Measurements from ENCODE around the gene COMT.

Gene COMT

DNA sequence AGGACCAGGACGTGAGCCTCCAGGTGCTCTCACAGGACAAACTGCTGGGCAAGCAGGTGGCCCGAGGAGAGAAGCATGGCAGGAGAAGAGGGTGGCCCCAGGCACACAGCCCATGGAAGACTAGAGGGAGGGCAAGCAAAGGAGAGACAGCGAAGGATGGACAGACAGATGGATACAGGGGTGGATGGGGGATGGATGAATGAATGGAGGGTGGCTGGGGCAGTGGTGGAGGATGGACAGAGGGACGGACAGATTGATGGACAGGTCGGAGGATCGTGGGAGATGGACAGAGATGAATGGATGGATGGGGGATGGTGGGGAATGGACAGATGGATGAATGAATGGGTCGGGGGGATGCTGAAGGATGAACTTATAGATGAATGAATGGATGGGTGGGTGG lies 52.4 kb downstream of the COMT start:
- H3K4me1 ChIP-seq (ENCODE audit: control insufficient read depth, insufficient read depth, low read length): peaks cover 17% of the 10 kb centered on the region
- H3K4me3 ChIP-seq (ENCODE audit: low read length in 2 of 2): no peak overlapping the region
- H3K27ac ChIP-seq (ENCODE audit: low read length): no peak overlapping the region
- no peaks in the 10 kb centered on the region for H3K36me3 ChIP-seq (ENCODE audit: control insufficient read depth in 2 of 2, insufficient read depth in 2 of 2, low read length in 2 of 2)
- no peaks in the 10 kb centered on the region for H3K9me3 ChIP-seq (ENCODE audit: control insufficient read depth in 2 of 2, low read length in 2 of 2)
- no peaks in the 10 kb centered on the region for H3K27me3 ChIP-seq (ENCODE audit: control insufficient read depth in 1 of 2, insufficient read depth in 2 of 2, low read length in 2 of 2)
- H3K9ac ChIP-seq (ENCODE audit: low read length in 2 of 2): no peak overlapping the region

DNA sequence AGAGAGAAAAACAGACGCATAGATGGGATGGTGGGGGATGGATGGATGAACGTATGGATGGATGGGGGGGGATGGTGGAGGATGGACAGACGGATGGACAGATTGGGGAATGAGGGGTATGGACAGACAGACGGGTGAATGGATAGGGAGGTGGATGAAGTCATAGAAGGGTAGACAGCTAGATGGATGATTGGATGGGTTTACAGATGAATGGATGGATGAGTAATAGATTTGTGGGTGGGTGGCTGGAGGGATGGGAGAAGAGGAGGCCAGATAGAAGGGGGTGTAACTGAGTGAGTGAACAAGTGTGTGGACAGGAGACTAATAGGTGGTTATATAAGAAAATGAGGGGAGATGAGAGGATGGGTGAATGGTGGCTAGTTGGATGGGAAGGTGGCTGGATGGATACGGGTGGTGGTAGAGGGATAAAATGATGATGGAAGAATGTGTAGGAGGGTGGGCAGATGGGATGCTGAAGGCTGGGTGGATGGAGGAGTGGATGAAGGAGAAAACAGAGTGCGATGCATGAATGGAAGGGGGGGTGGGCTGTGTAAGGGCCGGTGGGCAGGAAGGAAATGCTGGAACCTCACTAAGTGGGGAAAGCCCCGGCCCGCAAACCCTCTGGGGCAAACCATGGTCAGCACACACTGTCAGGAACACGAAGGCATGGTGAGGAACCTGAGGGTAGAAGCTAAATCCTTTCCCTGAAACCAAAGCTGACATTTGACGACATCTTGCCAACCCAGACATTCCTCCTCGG lies 53.5 kb downstream of the COMT start:
- H3K9ac ChIP-seq (ENCODE audit: low read length in 2 of 2): no peak overlapping the region
- H3K27ac ChIP-seq (ENCODE audit: low read length): no peak overlapping the region
- H3K4me1 ChIP-seq (ENCODE audit: control insufficient read depth, insufficient read depth, low read length): peaks cover 18% of the 10 kb centered on the region
- no peaks in the 10 kb centered on the region for H3K9me3 ChIP-seq (ENCODE audit: control insufficient read depth in 2 of 2, low read length in 2 of 2)
- no peaks in the 10 kb centered on the region for H3K27me3 ChIP-seq (ENCODE audit: control insufficient read depth in 1 of 2, insufficient read depth in 2 of 2, low read length in 2 of 2)
- no peaks in the 10 kb centered on the region for H3K36me3 ChIP-seq (ENCODE audit: control insufficient read depth in 2 of 2, insufficient read depth in 2 of 2, low read length in 2 of 2)
- no peak overlapping the region for H3K4me3 ChIP-seq (ENCODE audit: low read length in 2 of 2)

DNA sequence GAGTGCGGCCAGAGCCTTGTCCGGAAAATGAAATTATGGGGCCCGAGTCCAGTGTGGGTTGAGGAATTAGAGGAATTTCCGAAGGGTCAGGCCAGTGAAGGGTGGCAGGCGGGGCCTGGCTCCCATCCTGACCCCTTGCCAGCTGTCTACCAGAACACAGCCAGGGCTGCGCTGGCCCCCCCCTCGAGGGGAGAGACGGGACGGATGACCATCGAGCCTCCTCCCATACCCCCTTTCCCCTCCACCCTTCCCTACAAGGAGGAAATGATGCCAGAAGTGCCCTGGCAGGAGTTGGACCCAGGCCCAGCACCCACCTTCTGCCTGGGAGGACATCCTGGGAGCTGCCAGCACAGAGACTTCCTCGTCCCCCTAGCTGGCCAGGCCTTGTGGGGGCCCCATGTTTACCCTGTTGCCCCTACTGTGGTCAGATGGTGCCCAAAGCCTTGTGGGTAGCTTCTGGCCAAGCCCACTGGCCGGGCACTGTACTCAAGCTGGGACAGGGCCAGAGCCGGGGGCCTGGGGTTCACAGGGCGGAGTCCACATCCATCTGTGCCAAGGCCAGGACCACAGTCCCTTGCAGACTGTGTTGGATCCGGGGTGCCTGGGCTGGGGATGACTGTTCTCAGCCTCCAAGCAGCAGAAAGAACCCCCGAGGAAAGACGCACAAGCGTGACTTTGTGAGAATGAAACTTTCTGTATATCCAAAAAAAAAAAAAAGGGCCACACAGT lies 54.2 kb downstream of the COMT start:
- no peak overlapping the region for H3K9ac ChIP-seq (ENCODE audit: low read length in 2 of 2)
- H3K27me3 ChIP-seq (ENCODE audit: control insufficient read depth in 1 of 2, insufficient read depth in 2 of 2, low read length in 2 of 2): no peaks in the 10 kb centered on the region
- H3K36me3 ChIP-seq (ENCODE audit: control insufficient read depth in 2 of 2, insufficient read depth in 2 of 2, low read length in 2 of 2): no peaks in the 10 kb centered on the region
- H3K27ac ChIP-seq (ENCODE audit: low read length): no peak overlapping the region
- H3K9me3 ChIP-seq (ENCODE audit: control insufficient read depth in 2 of 2, low read length in 2 of 2): no peaks in the 10 kb centered on the region
- peaks cover 20% of the 10 kb centered on the region for H3K4me1 ChIP-seq (ENCODE audit: control insufficient read depth, insufficient read depth, low read length)
- H3K4me3 ChIP-seq (ENCODE audit: low read length in 2 of 2): no peak overlapping the region

DNA sequence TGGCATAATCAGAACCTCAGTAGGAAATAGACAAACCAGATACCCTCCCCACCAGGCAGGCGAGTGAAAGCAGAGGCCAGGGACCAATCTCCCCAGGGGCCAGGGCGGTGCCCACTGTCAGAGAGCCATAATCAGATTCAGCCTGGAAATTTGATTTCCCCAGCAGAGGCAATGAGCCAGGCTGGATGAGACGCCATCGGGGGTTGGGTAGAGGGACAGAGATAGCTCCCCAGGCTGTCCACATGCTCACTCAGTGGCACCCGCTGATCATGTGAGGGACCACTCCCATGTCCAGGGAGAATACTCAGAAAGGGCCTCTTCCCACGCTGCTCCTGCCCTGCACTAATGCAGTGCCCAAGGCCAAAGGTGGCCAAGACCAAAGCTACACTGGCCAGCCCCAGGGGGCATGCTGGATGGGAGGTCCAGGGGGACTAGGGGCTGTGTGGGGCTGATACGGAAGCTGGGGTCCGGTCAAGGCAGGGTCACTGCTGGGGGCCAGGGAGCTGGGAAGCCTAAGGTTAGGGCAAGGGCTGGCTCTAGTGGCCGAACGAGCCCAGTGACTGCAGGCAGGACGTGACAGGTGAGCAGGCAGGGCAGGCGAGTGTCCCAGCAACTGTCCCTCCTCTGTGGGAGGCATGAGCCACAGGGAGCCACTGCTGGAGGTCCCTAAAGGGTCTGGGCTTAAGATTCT lies 55.3 kb downstream of the COMT start:
- no peak overlapping the region for H3K9ac ChIP-seq (ENCODE audit: low read length in 2 of 2)

DNA sequence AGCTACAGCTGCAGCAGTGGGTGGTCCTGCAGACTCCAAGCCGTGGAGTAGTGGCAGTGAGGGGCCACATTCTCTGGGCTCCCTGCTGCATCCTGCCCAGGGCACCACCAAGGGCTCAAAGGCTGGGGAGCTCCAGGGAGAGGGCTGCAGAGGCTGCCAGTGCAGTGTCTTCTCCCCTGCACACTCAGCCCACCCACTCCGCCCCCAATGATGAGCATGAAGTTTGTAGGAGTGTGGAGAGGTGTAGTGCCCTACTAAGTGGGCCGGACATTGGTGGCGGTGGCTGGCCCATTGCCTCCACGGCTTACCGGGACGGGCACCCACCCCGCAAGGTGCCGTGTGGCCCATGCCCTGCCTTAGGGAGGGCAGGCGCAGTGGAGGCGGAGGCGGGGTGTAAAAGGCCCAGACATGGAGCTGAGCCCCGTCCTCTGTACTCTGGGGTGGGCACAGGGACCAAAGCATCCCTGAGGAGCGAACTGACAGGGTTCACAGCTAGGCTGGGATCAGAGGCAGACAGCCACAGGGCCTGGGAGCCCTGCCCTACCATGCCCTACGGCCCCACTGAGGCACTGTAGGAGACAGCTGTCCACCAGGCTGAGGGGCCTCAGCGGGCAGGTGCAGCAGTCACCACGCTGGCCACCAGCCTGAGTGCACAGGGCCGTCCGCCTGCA lies 56.1 kb downstream of the COMT start:
- no peak overlapping the region for H3K4me3 ChIP-seq (ENCODE audit: low read length in 2 of 2)
- H3K27me3 ChIP-seq (ENCODE audit: control insufficient read depth in 1 of 2, insufficient read depth in 2 of 2, low read length in 2 of 2): no peaks in the 10 kb centered on the region
- H3K36me3 ChIP-seq (ENCODE audit: control insufficient read depth in 2 of 2, insufficient read depth in 2 of 2, low read length in 2 of 2): no peaks in the 10 kb centered on the region
- H3K27ac ChIP-seq (ENCODE audit: low read length): no peak overlapping the region
- no peaks in the 10 kb centered on the region for H3K9me3 ChIP-seq (ENCODE audit: control insufficient read depth in 2 of 2, low read length in 2 of 2)
- peaks cover 15% of the 10 kb centered on the region for H3K4me1 ChIP-seq (ENCODE audit: control insufficient read depth, insufficient read depth, low read length)
- H3K9ac ChIP-seq (ENCODE audit: low read length in 2 of 2): no peak overlapping the region

More for the DNA sequence above, 55.3 kb downstream of the COMT start:
- no peak overlapping the region for H3K27ac ChIP-seq (ENCODE audit: low read length)
- no peaks in the 10 kb centered on the region for H3K36me3 ChIP-seq (ENCODE audit: control insufficient read depth in 2 of 2, insufficient read depth in 2 of 2, low read length in 2 of 2)
- no peaks in the 10 kb centered on the region for H3K9me3 ChIP-seq (ENCODE audit: control insufficient read depth in 2 of 2, low read length in 2 of 2)
- no peak overlapping the region for H3K4me3 ChIP-seq (ENCODE audit: low read length in 2 of 2)
- H3K4me1 ChIP-seq (ENCODE audit: control insufficient read depth, insufficient read depth, low read length): peaks cover 19% of the 10 kb centered on the region
- no peaks in the 10 kb centered on the region for H3K27me3 ChIP-seq (ENCODE audit: control insufficient read depth in 1 of 2, insufficient read depth in 2 of 2, low read length in 2 of 2)

DNA sequence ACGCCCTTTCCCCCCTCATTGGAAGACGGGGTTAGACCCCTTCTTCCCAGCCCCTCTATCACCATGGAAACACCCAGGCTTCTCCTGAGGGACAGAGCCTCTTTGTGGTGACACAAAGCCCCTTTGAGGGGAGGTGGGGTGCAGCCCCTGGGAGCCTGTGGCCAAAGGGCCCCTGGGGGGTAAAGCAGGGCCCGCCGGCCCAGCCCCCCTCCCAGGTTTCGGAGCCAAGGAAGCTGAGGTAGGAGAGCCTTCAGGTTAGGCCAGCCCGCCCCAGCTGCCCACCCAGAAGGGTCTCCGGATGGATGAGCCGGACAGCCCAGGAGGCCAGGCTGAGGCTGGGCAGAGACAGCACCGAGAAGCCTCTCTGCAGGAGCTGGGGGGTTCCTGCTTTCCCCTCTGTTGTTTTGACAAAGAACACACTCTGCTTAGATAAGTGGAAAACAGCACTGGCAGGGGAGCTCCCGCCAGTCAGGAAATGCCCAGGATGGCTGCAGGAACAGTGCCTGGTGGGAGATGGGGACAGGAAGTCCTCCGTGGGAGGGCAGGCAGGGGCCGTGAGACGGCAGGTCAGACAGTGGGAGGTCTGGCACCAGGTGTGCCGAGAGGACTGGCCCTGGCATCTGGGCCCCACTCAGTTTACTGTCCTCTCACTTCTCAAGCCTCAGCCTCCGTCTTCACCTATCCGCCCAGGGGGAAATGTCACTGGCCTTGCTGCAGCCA lies 56.8 kb downstream of the COMT start:
- H3K4me3 ChIP-seq (ENCODE audit: low read length in 2 of 2): no peak overlapping the region
- H3K9me3 ChIP-seq (ENCODE audit: control insufficient read depth in 2 of 2, low read length in 2 of 2): no peaks in the 10 kb centered on the region
- no peak overlapping the region for H3K27ac ChIP-seq (ENCODE audit: low read length)
- H3K27me3 ChIP-seq (ENCODE audit: control insufficient read depth in 1 of 2, insufficient read depth in 2 of 2, low read length in 2 of 2): no peaks in the 10 kb centered on the region
- H3K9ac ChIP-seq (ENCODE audit: low read length in 2 of 2): no peak overlapping the region
- H3K36me3 ChIP-seq (ENCODE audit: control insufficient read depth in 2 of 2, insufficient read depth in 2 of 2, low read length in 2 of 2): no peaks in the 10 kb centered on the region
- peaks cover 12% of the 10 kb centered on the region for H3K4me1 ChIP-seq (ENCODE audit: control insufficient read depth, insufficient read depth, low read length)

DNA sequence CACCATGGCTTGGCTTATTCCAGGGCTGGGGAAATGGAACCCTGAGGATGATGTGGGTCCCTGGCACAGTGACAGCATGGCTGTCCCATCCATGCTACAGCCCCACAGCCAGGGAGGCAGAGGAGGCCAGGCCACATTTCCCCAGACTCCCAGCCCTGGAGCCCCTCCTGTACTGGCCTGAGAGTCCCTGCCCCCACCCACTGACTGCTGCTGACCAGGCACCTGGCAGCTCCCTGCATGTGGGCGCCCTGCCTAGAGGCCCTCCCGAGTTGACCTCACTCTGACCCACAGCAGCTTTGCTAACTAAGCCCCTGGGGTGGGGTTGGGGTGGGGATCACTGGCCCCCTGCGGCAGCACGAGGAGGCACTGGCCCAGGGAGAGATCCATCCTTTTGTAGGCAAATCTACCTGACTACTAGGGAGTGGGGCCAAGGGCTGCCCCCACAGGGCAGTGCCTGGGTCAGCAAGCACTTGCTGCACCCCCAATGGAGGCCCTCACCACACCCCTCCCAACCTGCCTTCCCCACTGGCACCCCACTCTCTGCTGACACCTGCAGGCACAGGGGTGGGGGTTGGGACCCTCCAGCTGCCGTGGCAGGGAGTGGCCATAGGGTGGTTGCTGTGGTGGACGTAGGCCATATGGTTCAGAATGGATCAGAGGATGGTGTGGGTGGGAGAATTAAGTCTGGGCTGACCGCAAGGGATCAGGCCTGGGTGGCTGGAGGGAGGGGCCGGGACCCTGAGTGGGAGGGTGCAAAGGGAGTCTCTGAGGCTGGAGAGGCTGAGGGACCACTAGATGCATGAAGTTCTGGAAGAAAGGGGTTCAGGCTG lies 57.6 kb downstream of the COMT start:
- no peak overlapping the region for H3K27ac ChIP-seq (ENCODE audit: low read length)
- no peaks in the 10 kb centered on the region for H3K9me3 ChIP-seq (ENCODE audit: control insufficient read depth in 2 of 2, low read length in 2 of 2)
- H3K4me1 ChIP-seq (ENCODE audit: control insufficient read depth, insufficient read depth, low read length): peaks cover 12% of the 10 kb centered on the region
- H3K4me3 ChIP-seq (ENCODE audit: low read length in 2 of 2): no peak overlapping the region
- H3K36me3 ChIP-seq (ENCODE audit: control insufficient read depth in 2 of 2, insufficient read depth in 2 of 2, low read length in 2 of 2): no peaks in the 10 kb centered on the region
- no peaks in the 10 kb centered on the region for H3K27me3 ChIP-seq (ENCODE audit: control insufficient read depth in 1 of 2, insufficient read depth in 2 of 2, low read length in 2 of 2)
- no peak overlapping the region for H3K9ac ChIP-seq (ENCODE audit: low read length in 2 of 2)

DNA sequence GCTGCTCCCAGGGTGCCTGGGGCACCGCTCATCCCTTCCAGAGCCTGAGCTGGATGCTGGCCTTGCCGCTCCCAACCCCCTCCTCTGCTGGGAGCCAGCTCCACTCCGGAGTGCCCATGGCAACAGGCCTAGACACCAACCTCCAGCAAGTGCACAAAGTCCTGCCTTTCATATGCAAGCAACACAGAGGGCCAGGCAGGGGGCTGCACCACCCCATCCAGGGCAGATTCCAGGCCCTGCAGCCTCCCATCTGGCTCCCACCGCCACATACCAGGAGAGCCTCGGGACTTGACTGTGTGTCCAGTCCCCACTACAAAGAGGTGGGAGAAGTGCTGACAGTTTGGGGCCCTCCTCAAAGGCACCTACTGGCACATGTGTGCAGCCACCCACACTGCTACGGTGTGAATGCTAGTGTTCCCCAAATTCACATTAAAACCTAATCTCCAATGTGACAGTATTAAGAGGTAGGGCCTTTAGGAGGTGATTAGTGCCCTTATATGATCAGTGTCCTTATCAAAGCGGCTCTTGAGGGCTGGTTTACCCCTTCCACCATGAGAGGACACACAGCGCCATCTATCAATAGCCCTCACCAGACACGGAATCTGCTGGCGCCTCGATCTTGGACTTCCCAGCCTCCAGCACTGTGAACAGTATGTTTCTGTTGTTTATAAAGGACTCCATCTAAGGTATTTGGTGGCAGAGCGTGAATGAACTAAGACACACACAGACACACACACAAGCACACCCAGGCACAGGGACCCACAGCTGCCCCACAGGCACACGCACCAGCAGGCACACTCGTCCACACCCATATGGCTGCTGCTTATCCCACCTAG lies 58.9 kb downstream of the COMT start:
- H3K9ac ChIP-seq (ENCODE audit: low read length in 2 of 2): no peak overlapping the region
- H3K27me3 ChIP-seq (ENCODE audit: control insufficient read depth in 1 of 2, insufficient read depth in 2 of 2, low read length in 2 of 2): no peaks in the 10 kb centered on the region
- no peak overlapping the region for H3K27ac ChIP-seq (ENCODE audit: low read length)
- no peaks in the 10 kb centered on the region for H3K9me3 ChIP-seq (ENCODE audit: control insufficient read depth in 2 of 2, low read length in 2 of 2)
- no peaks in the 10 kb centered on the region for H3K36me3 ChIP-seq (ENCODE audit: control insufficient read depth in 2 of 2, insufficient read depth in 2 of 2, low read length in 2 of 2)
- no peak overlapping the region for H3K4me3 ChIP-seq (ENCODE audit: low read length in 2 of 2)
- H3K4me1 ChIP-seq (ENCODE audit: control insufficient read depth, insufficient read depth, low read length): peaks cover 9% of the 10 kb centered on the region

DNA sequence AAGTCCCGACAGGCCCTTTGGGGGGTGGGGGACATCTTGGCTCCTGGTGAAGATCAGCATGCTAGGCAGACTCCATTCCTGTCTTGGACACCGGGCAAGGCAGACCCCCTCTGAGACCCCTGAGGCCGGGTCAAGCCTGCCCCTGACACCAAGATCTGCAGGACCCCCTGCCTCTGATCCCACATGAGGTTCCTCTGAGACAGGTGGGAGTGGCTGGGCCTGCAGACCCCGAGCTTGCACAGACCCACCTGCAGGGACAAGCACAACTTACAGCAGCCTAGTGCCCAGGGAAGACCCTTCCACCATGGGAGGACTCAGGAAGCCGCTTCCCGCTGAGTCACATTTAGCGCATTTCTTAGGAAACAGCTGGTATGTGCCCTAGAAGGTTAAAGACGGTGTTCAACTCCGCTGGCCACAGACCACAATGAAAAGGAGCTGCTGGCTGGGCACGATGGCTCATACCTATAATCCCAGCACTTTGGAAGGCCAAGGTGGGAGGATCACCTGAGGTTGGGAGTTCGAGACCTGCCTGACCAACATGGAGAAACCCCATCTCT lies 59.6 kb downstream of the COMT start:
- H3K27me3 ChIP-seq (ENCODE audit: control insufficient read depth in 1 of 2, insufficient read depth in 2 of 2, low read length in 2 of 2): no peaks in the 10 kb centered on the region
- no peaks in the 10 kb centered on the region for H3K36me3 ChIP-seq (ENCODE audit: control insufficient read depth in 2 of 2, insufficient read depth in 2 of 2, low read length in 2 of 2)
- H3K9ac ChIP-seq (ENCODE audit: low read length in 2 of 2): no peak overlapping the region
- H3K4me1 ChIP-seq (ENCODE audit: control insufficient read depth, insufficient read depth, low read length): peaks cover 9% of the 10 kb centered on the region
- no peaks in the 10 kb centered on the region for H3K9me3 ChIP-seq (ENCODE audit: control insufficient read depth in 2 of 2, low read length in 2 of 2)
- H3K27ac ChIP-seq (ENCODE audit: low read length): no peak overlapping the region
- no peak overlapping the region for H3K4me3 ChIP-seq (ENCODE audit: low read length in 2 of 2)

Measured in stomach smooth muscle (tissue), 2 donors.